ENCODE results near the gene DCC. TPM values are rescaled to one million over a fixed set of nuclear protein-coding genes. Genes with fewer than 3 reads are reported as not detected.

Gene DCC
- total and polyA plus RNA-seq, 2 of the 8 experiments (the other 6 are each of a cell fraction or from before 2014, with no cell fraction given) = 0.14 to 1.4 TPM

DNA sequence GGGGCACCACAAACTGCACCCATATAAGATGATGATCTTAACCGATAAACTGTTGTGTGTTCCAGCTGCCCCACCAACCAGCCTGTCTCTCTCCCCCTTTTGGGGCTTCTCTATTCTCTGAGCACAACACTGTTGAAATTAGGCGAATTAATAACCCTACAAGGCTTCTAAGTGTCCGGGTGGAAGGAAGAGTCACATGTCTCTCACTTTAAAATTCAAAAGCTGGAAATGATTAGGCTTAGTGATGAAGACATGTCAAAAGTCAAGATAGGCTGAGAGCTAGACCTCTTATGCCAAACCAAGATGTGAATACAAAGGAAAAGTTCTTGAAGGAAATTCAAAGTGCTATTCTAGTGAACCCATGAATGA is 1102.4 kb downstream of the DCC start:
- CTCF ChIA-PET (ENCODE audit: partially characterized antibody) = interaction anchor here (1.3 kb wide), 2 partner anchors 61 to 244 kb away, joined by 3 read pairs; no protein-coding TSS in a partner anchor
- Histone ChIP-seq H3K4ac (replicated peaks; ENCODE audit: insufficient read length, low read depth, low read length) (no peak overlapping the region), H3K4me1 (replicated peaks in 1 of 4; ENCODE audit: control insufficient read depth in 3 of 4, insufficient read depth in 4 of 4, low read length in 3 of 4) (no peaks in the 10 kb centered on the region), H3K79me1 (ENCODE audit: low read depth, low read length) (no peaks in the 10 kb centered on the region), H4K20me1 (replicated peaks in 1 of 2; ENCODE audit: control insufficient read depth in 1 of 2, insufficient read depth in 2 of 2, low read length in 2 of 2) (no peaks in the 10 kb centered on the region), H2BK5ac (ENCODE audit: low read depth, low read length) (no peak overlapping the region), H4K91ac (replicated peaks; ENCODE audit: insufficient read length, low read length) (no peak overlapping the region), H3K18ac (ENCODE audit: extremely low read depth, low read length) (no peak overlapping the region), H3K4me2 (ENCODE audit: insufficient read depth in 1 of 2, low read depth in 2 of 2, low read length in 2 of 2) (no peak overlapping the region), H2BK120ac (replicated peaks; ENCODE audit: low read depth, low read length) (no peak overlapping the region), H3K9me3 (ENCODE audit: insufficient read depth in 2 of 2, low read depth in 1 of 2, low read length in 1 of 2) (no peaks in the 10 kb centered on the region), H3K27me3 (replicated peaks in 1 of 4; ENCODE audit: control insufficient read depth in 3 of 4, extremely low read depth in 1 of 4, insufficient read depth in 3 of 4, low read length in 3 of 4) (no peaks in the 10 kb centered on the region), H2BK12ac (ENCODE audit: low read depth, low read length) (no peak overlapping the region), H3K9ac (replicated peaks in 1 of 4; ENCODE audit: extremely low read depth in 1 of 4, low read depth in 3 of 4, low read length in 3 of 4) (no peak overlapping the region), H3K79me2 (ENCODE audit: control insufficient read depth in 1 of 2, insufficient read depth in 2 of 2, low read length in 2 of 2) (no peaks in the 10 kb centered on the region), H2AFZ (ENCODE audit: low read length) (no peak overlapping the region), H2BK15ac (ENCODE audit: low read length) (no peak overlapping the region), H3K56ac (replicated peaks; ENCODE audit: insufficient read length, low read depth, low read length) (no peak overlapping the region), H3K4me3 (ENCODE audit: extremely low read depth in 1 of 4, insufficient read depth in 2 of 4, low read depth in 3 of 4, low read length in 4 of 4) (no peak overlapping the region), H3K27ac (ENCODE audit: low read depth, low read length) (no peak overlapping the region), H4K8ac (ENCODE audit: extremely low read depth, insufficient read depth, low read length) (no peak overlapping the region), H3K23ac (ENCODE audit: insufficient read length) (no peak overlapping the region), H2BK20ac (ENCODE audit: low read length) (no peak overlapping the region), H3K36me3 (ENCODE audit: control insufficient read depth in 2 of 4, insufficient read depth in 4 of 4, low read length in 3 of 4) (no peaks in the 10 kb centered on the region), H3K23me2 (ENCODE audit: low read depth, low read length) (no peaks in the 10 kb centered on the region), H4K5ac (ENCODE audit: insufficient read length, low read depth, low read length) (no peak overlapping the region), H3K14ac (ENCODE audit: insufficient read length) (no peak overlapping the region), H2AK5ac (ENCODE audit: low read depth, low read length) (no peak overlapping the region)
- no peak for DNase-seq (ENCODE audit: low read depth in 1 of 2, low spot score in 2 of 2)
- WGBS, 2 experiments (ENCODE audit: extremely low coverage in 1 of 2, insufficient coverage in 1 of 2, insufficient read length in 1 of 2, insufficient replicate concordance in 2 of 2, low coverage in 1 of 2, low lambda C conversion rate in 2 of 2, missing lambda C conversion rate in 1 of 2) = 89% methylated on average over 3 of the region's 3 CpGs; no CpG with 5 or more reads in 1 of the 2 experiments
- POLR2A ChIA-PET (ENCODE audit: partially characterized antibody) = no interaction called here
- FAIRE-seq = no peak
- no peak for TF ChIP-seq RXRA (IDR thresholded peaks at IDR 0.05; ENCODE audit: insufficient read depth, low read depth, low read length)
- TF ChIP-seq HDAC6 (IDR thresholded peaks at IDR 0.05; ENCODE audit: low read depth, low read length) = no peak
- TF ChIP-seq, protein P1, sequence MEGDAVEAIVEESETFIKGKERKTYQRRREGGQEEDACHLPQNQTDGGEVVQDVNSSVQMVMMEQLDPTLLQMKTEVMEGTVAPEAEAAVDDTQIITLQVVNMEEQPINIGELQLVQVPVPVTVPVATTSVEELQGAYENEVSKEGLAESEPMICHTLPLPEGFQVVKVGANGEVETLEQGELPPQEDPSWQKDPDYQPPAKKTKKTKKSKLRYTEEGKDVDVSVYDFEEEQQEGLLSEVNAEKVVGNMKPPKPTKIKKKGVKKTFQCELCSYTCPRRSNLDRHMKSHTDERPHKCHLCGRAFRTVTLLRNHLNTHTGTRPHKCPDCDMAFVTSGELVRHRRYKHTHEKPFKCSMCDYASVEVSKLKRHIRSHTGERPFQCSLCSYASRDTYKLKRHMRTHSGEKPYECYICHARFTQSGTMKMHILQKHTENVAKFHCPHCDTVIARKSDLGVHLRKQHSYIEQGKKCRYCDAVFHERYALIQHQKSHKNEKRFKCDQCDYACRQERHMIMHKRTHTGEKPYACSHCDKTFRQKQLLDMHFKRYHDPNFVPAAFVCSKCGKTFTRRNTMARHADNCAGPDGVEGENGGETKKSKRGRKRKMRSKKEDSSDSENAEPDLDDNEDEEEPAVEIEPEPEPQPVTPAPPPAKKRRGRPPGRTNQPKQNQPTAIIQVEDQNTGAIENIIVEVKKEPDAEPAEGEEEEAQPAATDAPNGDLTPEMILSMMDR (IDR thresholded peaks at IDR 0.05; ENCODE audit: control extremely low read depth in 1 of 3, insufficient read depth in 1 of 3, low read depth in 1 of 3, low read length in 3 of 3) = no peak
- TF ChIP-seq NRF1 (IDR thresholded peaks at IDR 0.05; ENCODE audit: low read depth, low read length) = no peak
- no peak for TF ChIP-seq JUND (IDR thresholded peaks at IDR 0.05; ENCODE audit: low read length)
- TF ChIP-seq POLR2AphosphoS5 (IDR thresholded peaks at IDR 0.05; ENCODE audit: low read depth, low read length) = no peak
- no peak for TF ChIP-seq TAF1 (IDR thresholded peaks at IDR 0.05; ENCODE audit: low read depth, low read length)
- TF ChIP-seq, protein P2, sequence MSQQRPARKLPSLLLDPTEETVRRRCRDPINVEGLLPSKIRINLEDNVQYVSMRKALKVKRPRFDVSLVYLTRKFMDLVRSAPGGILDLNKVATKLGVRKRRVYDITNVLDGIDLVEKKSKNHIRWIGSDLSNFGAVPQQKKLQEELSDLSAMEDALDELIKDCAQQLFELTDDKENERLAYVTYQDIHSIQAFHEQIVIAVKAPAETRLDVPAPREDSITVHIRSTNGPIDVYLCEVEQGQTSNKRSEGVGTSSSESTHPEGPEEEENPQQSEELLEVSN (IDR thresholded peaks at IDR 0.05) = no peak
- no peak for TF ChIP-seq RNF2 (IDR thresholded peaks at IDR 0.05; ENCODE audit: borderline replicate concordance, low read depth, low read length, missing control alignments, poor library complexity, severe bottlenecking)
- TF ChIP-seq TCF12 (IDR thresholded peaks at IDR 0.05; ENCODE audit: low read depth, low read length) = no peak
- no peak for TF ChIP-seq SP1 (IDR thresholded peaks at IDR 0.05; ENCODE audit: low read depth, low read length)
- TF ChIP-seq TEAD4 (IDR thresholded peaks at IDR 0.05; ENCODE audit: low read depth, low read length) = no peak

All from H1 (cell line).